CD1c-positive myeloid dendritic cell (primary cell): ENCODE data around the gene FANCB.

Source experiments
- DNase-seq: peaks from one replicate; pipeline ENCODE4 v3.0.0-alpha.2; 2016; ENCODE audit errors: extremely low spot score

The FANCB gene

GRCh38 chrX:14872851-14873675 lies at the start of gene FANCB, which contains the start of gene MOSPD2:
Gene FANCB, minus strand, starts transcription at chrX:14873069. Its CDS starts 7,559 bp downstream, at chrX:14865510.
Gene MOSPD2, plus strand, starts transcription at chrX:14873421. Its CDS starts 108 bp downstream, at chrX:14873529.
- peak; percentile 94 for DNase-seq

- no peak for DNase-seq
Measured at GRCh38 chrX:14922437-14922836, 49.6 kb upstream of the FANCB start.

- DNase-seq, result no peak
Measured at GRCh38 chrX:14920196-14920595, 47.3 kb upstream of the FANCB start.

- DNase-seq, result no peak
Measured at GRCh38 chrX:14919407-14919806, 46.5 kb upstream of the FANCB start.

- no peak for DNase-seq
Measured at GRCh38 chrX:14916017-14916674, 43.3 kb upstream of the FANCB start.

- DNase-seq, result no peak
Measured at GRCh38 chrX:14915596-14915995, 42.7 kb upstream of the FANCB start.

GRCh38 chrX:14913241-14913640 lies 40.4 kb upstream of the FANCB start:
- DNase-seq, result no peak

- no peak for DNase-seq
Measured at GRCh38 chrX:14903891-14904290, 31.0 kb upstream of the FANCB start.

GRCh38 chrX:14902537-14902936 lies 29.7 kb upstream of the FANCB start:
- no peak for DNase-seq

GRCh38 chrX:14899607-14900006 lies 26.7 kb upstream of the FANCB start:
- DNase-seq, result peak; percentile 24

GRCh38 chrX:14897042-14897441 lies 24.2 kb upstream of the FANCB start:
- no peak for DNase-seq

- no peak for DNase-seq
Measured at GRCh38 chrX:14896273-14896672, 23.4 kb upstream of the FANCB start.

GRCh38 chrX:14886252-14886651 lies 13.4 kb upstream of the FANCB start:
- no peak for DNase-seq

GRCh38 chrX:14884714-14885113 lies 11.8 kb upstream of the FANCB start:
- no peak for DNase-seq

- DNase-seq, result no peak
Measured at GRCh38 chrX:14883826-14884225, 11.0 kb upstream of the FANCB start.

- DNase-seq, result no peak
Measured at GRCh38 chrX:14875624-14876023, 2.8 kb upstream of the FANCB start.

- no peak for DNase-seq
Measured at GRCh38 chrX:14873676-14874049, 794 bp upstream of the FANCB start.

GRCh38 chrX:14872355-14872754 lies 514 bp downstream of the FANCB start:
- DNase-seq, result no peak

GRCh38 chrX:14871767-14872166 lies 1.1 kb downstream of the FANCB start:
- DNase-seq, result no peak

- DNase-seq, result no peak
Measured at GRCh38 chrX:14865201-14865600, 7.7 kb downstream of the FANCB start.

GRCh38 chrX:14864631-14865030 lies 8.2 kb downstream of the FANCB start:
- no peak for DNase-seq

GRCh38 chrX:14851526-14851925 lies 21.3 kb downstream of the FANCB start:
- peak; percentile 22 for DNase-seq

- DNase-seq, result peak; percentile 61
Measured at GRCh38 chrX:14843666-14844065, 29.2 kb downstream of the FANCB start.
